Ovary (tissue), 3 donors: ENCODE results near the gene PGF.

Experiments used
- EP300 ChIP-seq: sonication (generic); formaldehyde crosslinking; IDR thresholded peaks from one replicate; pipeline ENCODE4 v1.6.1; 2017; ENCODE audit warnings: antibody characterized with exemption
- POLR2A ChIP-seq: fragments of 450-650 bp; IDR thresholded peaks from one replicate; pipeline ENCODE4 v1.6.1; 2017; ENCODE audit warnings: antibody characterized with exemption, mild to moderate bottlenecking, moderate library complexity
- TF ChIP-seq, protein P1 (sequence below), 3 donors: fragments of 450-650 bp in 2 of 3; fragments of 200-600 bp in 1 of 3; IDR thresholded peaks; one replicate each; pipeline versions ENCODE4 v1.5.1 to v1.8.0; 2016 to 2022; ENCODE audit warnings: antibody characterized with exemption in 3 of 3, mild to moderate bottlenecking in 1 of 3
- donor health status: DM: no; HTN: no; CAD: no.

DNA sequence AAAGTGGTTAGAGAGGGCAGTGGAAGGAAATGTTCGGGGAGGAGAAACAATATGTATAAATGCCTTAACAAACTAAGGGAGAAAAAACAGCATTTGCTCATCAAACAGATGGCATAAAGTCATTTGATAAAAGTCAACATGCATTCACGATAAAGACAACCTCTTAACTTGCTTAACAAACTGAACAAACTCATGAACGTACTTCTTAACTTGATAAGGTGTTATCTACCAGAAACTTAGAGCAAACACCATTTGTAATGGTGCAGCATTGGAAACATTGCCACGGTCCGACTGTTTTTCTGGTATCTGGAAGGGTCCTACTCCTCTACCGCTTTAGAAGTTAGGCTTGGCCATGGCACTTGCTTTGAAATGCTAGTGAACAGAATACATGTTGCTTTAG is 28.2 kb downstream of the PGF start:
- TF ChIP-seq POLR2A (no peak), EP300 (no peak)
- TF ChIP-seq, protein P1, sequence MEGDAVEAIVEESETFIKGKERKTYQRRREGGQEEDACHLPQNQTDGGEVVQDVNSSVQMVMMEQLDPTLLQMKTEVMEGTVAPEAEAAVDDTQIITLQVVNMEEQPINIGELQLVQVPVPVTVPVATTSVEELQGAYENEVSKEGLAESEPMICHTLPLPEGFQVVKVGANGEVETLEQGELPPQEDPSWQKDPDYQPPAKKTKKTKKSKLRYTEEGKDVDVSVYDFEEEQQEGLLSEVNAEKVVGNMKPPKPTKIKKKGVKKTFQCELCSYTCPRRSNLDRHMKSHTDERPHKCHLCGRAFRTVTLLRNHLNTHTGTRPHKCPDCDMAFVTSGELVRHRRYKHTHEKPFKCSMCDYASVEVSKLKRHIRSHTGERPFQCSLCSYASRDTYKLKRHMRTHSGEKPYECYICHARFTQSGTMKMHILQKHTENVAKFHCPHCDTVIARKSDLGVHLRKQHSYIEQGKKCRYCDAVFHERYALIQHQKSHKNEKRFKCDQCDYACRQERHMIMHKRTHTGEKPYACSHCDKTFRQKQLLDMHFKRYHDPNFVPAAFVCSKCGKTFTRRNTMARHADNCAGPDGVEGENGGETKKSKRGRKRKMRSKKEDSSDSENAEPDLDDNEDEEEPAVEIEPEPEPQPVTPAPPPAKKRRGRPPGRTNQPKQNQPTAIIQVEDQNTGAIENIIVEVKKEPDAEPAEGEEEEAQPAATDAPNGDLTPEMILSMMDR (IDR thresholded peaks at IDR 0.05) = no peak
